HG03469 (cell line): ENCODE measurements around the gene HM13.
"Not testable (repeated sequence)": the region's sequence is repeated elsewhere in the genome, so short reads cannot be mapped to it uniquely, and the experiment has no call there.

Experiments used
- ATAC-seq: cut with Tn5 transposase; IDR thresholded peaks from one replicate; pipeline ENCODE4 v1.9.1; 2021; ENCODE audit warnings: mild to moderate bottlenecking, moderate library complexity, moderate number of reproducible peaks; ENCODE audit not compliant: unreplicated experiment

HM13 gene

GRCh38 chr20:31605031-31605901, 91.0 kb downstream of the HM13 start, which contains the start of gene ID1:
TSS of gene ID1 (plus strand) at chr20:31605289. CDS start at chr20:31605388, 99 bp downstream.
- ATAC-seq: peak; percentile 70

GRCh38 chr20:31605902-31606803, 91.9 kb downstream of the HM13 start:
- ATAC-seq: no peak

GRCh38 chr20:31606804-31607639, 92.8 kb downstream of the HM13 start:
- no peak for ATAC-seq

GRCh38 chr20:31607640-31608250, 93.5 kb downstream of the HM13 start:
- no peak for ATAC-seq

- ATAC-seq: no peak
Observed at GRCh38 chr20:31608251-31608945, 94.2 kb downstream of the HM13 start.

- not testable (repeated sequence) for ATAC-seq
Observed at GRCh38 chr20:31612271-31612640, 98.0 kb downstream of the HM13 start.

GRCh38 chr20:31615416-31615815, 101.2 kb downstream of the HM13 start:
- no peak for ATAC-seq

GRCh38 chr20:31617432-31618104, 103.3 kb downstream of the HM13 start:
- no peak for ATAC-seq
